OCI-LY1 (cell line): ENCODE data around the gene JAKMIP1.

Source experiments
- H2AFZ ChIP-seq: fragments of 200-600 bp; sonication (generic), shearing (Covaris generic); 2 replicates; pipeline ENCODE4 v1.6.0; 2014; ENCODE audit warnings: antibody characterized with exemption, mild to moderate bottlenecking, low read length
- H3F3A ChIP-seq: fragments of 200-600 bp; sonication (generic), shearing (Covaris generic); 2 replicates; pipeline ENCODE4 v1.6.0; 2014; ENCODE audit warnings: mild to moderate bottlenecking, antibody characterized with exemption, low read length, moderate library complexity; ENCODE audit not compliant: insufficient read depth
- H3K27ac ChIP-seq: fragments of 200-600 bp; sonication (generic); 2 replicates; pipeline ENCODE4 v1.5.1; 2014; ENCODE audit warnings: low read length, mixed run types, mild to moderate bottlenecking, low read depth; ENCODE audit not compliant: poor library complexity, severe bottlenecking
- H3K27me3 ChIP-seq: fragments of 200-600 bp; sonication (generic); 2 replicates; pipeline ENCODE4 v1.6.0; 2014; ENCODE audit warnings: antibody characterized with exemption, mild to moderate bottlenecking, low read length, moderate library complexity; ENCODE audit not compliant: insufficient read depth
- H3K36me3 ChIP-seq: fragments of 200-600 bp; sonication (generic); 2 replicates; pipeline ENCODE4 v1.6.1; 2014; ENCODE audit warnings: mild to moderate bottlenecking, antibody characterized with exemption, low read length, moderate library complexity, mixed read lengths; ENCODE audit not compliant: insufficient read depth
- H3K4me1 ChIP-seq: fragments of 200-600 bp; sonication (generic); 2 replicates; pipeline ENCODE4 v1.5.1; 2014; ENCODE audit warnings: mild to moderate bottlenecking, low read length, moderate library complexity; ENCODE audit not compliant: insufficient read depth, severe bottlenecking
- H3K4me2 ChIP-seq: fragments of 200-600 bp; sonication (generic), shearing (Covaris generic); 2 replicates; pipeline ENCODE4 v1.6.1; 2014; ENCODE audit warnings: low read length
- H3K4me3 ChIP-seq: fragments of 200-600 bp; sonication (generic); 2 replicates; pipeline ENCODE4 v1.5.1; 2014; ENCODE audit warnings: low read length, low read depth, mild to moderate bottlenecking, mixed read lengths; ENCODE audit not compliant: poor library complexity, severe bottlenecking
- H3K79me2 ChIP-seq: fragments of 200-600 bp; shearing (Covaris generic); 2 replicates; pipeline ENCODE4 v1.6.1; 2016; ENCODE audit warnings: mixed run types, low read length, mixed read lengths; ENCODE audit not compliant: insufficient read depth
- H3K9ac ChIP-seq: fragments of 200-600 bp; sonication (generic), shearing (Covaris generic); 2 replicates; pipeline ENCODE4 v1.6.1; 2014; ENCODE audit warnings: mild to moderate bottlenecking, low read length, mixed read lengths
- H3K9me2 ChIP-seq: fragments of 200-600 bp; sonication (generic), shearing (Covaris generic); 2 replicates; pipeline ENCODE4 v1.6.1; 2014; ENCODE audit warnings: low read depth, mild to moderate bottlenecking, low read length, mixed read lengths
- H3K9me3 ChIP-seq: fragments of 200-600 bp; shearing (Covaris generic); 2 replicates; pipeline ENCODE4 v1.6.1; 2014; ENCODE audit warnings: low read length, mixed read lengths
- H4K20me1 ChIP-seq: fragments of 200-600 bp; sonication (generic), shearing (Covaris generic); 2 replicates; pipeline ENCODE4 v1.6.0; 2016; ENCODE audit warnings: mild to moderate bottlenecking, low read length; ENCODE audit not compliant: insufficient read depth
- CTCF ChIP-seq: fragments of 200-600 bp; sonication (generic), shearing (Covaris generic); IDR thresholded peaks from 2 replicates; pipeline ENCODE4 v1.5.1; 2017; ENCODE audit warnings: mild to moderate bottlenecking, antibody characterized with exemption, low read length, moderate library complexity, mixed read lengths
- EZH2 ChIP-seq: fragments of 200-600 bp; sonication (generic), shearing (Covaris generic); IDR thresholded peaks from 2 replicates; pipeline ENCODE4 v1.8.0; 2017; ENCODE audit warnings: borderline replicate concordance, mixed run types, mild to moderate bottlenecking, antibody characterized with exemption, low read length, moderate library complexity, mixed read lengths

The JAKMIP1 gene

GRCh38 chr4:6052679-6053078, 147.7 kb downstream of the JAKMIP1 start:
- H3K9me2 ChIP-seq: no peaks in the 10 kb centered on the region
- H3K4me2 ChIP-seq: no peak overlapping the region
- no peaks in the 10 kb centered on the region for H3K9me3 ChIP-seq
- H3K27me3 ChIP-seq: no peaks in the 10 kb centered on the region
- H3F3A ChIP-seq: no peaks in the 10 kb centered on the region
- H3K27ac ChIP-seq: no peak overlapping the region
- H2AFZ ChIP-seq: no peak overlapping the region
- no peak overlapping the region for H3K9ac ChIP-seq
- no peaks in the 10 kb centered on the region for H3K36me3 ChIP-seq
- H3K4me1 ChIP-seq: no peaks in the 10 kb centered on the region
- H4K20me1 ChIP-seq: no peaks in the 10 kb centered on the region
- no peaks in the 10 kb centered on the region for H3K79me2 ChIP-seq
- no peak overlapping the region for H3K4me3 ChIP-seq
- TF ChIP-seq CTCF (no peak), EZH2 (no peak)

GRCh38 chr4:6050551-6050950, 149.8 kb downstream of the JAKMIP1 start:
- no peaks in the 10 kb centered on the region for H3K79me2 ChIP-seq
- H3K9ac ChIP-seq: no peak overlapping the region
- no peaks in the 10 kb centered on the region for H4K20me1 ChIP-seq
- no peaks in the 10 kb centered on the region for H3K9me3 ChIP-seq
- no peaks in the 10 kb centered on the region for H3F3A ChIP-seq
- H3K4me2 ChIP-seq: no peak overlapping the region
- no peak overlapping the region for H3K4me3 ChIP-seq
- TF ChIP-seq CTCF: no peak
- TF ChIP-seq EZH2: no peak
- H3K27me3 ChIP-seq: no peaks in the 10 kb centered on the region
- no peaks in the 10 kb centered on the region for H3K9me2 ChIP-seq
- H2AFZ ChIP-seq: no peak overlapping the region
- no peaks in the 10 kb centered on the region for H3K36me3 ChIP-seq
- H3K4me1 ChIP-seq: no peaks in the 10 kb centered on the region
- no peak overlapping the region for H3K27ac ChIP-seq

- H3K36me3 ChIP-seq: no peaks in the 10 kb centered on the region
- no peaks in the 10 kb centered on the region for H3K79me2 ChIP-seq
- H2AFZ ChIP-seq: no peak overlapping the region
- no peaks in the 10 kb centered on the region for H3K27me3 ChIP-seq
- no peaks in the 10 kb centered on the region for H3K9me2 ChIP-seq
- no peaks in the 10 kb centered on the region for H3K4me1 ChIP-seq
- no peaks in the 10 kb centered on the region for H4K20me1 ChIP-seq
- H3K4me2 ChIP-seq: no peak overlapping the region
- no peak for TF ChIP-seq CTCF
- TF ChIP-seq EZH2: no peak
- no peak overlapping the region for H3K27ac ChIP-seq
- no peaks in the 10 kb centered on the region for H3F3A ChIP-seq
- H3K4me3 ChIP-seq: no peak overlapping the region
- H3K9ac ChIP-seq: no peak overlapping the region
- H3K9me3 ChIP-seq: no peaks in the 10 kb centered on the region
These were observed 150.4 kb downstream of the JAKMIP1 start for GRCh38 chr4:6049985-6050384.
